NCI-H1436 treated with DMSO at 0.1 percent for 48 hours (cell line): Measurements from ENCODE around the gene RASA3.

Source experiments
- DNase-seq: peaks from one replicate; lab custom pipeline; 2025; lab: John Stamatoyannopoulos, UW

The RASA3 gene

GRCh38 chr13:114054830-114055439, 77.5 kb downstream of the RASA3 start:
- DNase-seq: no peak

GRCh38 chr13:114054264-114054663, 78.2 kb downstream of the RASA3 start:
- no peak for DNase-seq

GRCh38 chr13:114053026-114053425, 79.4 kb downstream of the RASA3 start:
- DNase-seq: no peak

GRCh38 chr13:114050536-114051450, 81.6 kb downstream of the RASA3 start:
- no peak for DNase-seq

GRCh38 chr13:114049626-114050101, 82.8 kb downstream of the RASA3 start:
- DNase-seq: no peak

GRCh38 chr13:114049026-114049425, 83.4 kb downstream of the RASA3 start:
- DNase-seq: no peak

GRCh38 chr13:114048443-114048842, 84.0 kb downstream of the RASA3 start:
- no peak for DNase-seq

GRCh38 chr13:114047358-114047881, 85.0 kb downstream of the RASA3 start:
- no peak for DNase-seq

GRCh38 chr13:114046431-114046975, 85.9 kb downstream of the RASA3 start:
- DNase-seq: no peak

- DNase-seq: no peak
Measured at GRCh38 chr13:114045113-114045735, 87.2 kb downstream of the RASA3 start.

GRCh38 chr13:114044486-114044885, 87.9 kb downstream of the RASA3 start:
- DNase-seq: no peak

- no peak for DNase-seq
Measured at GRCh38 chr13:114043421-114044053, 88.9 kb downstream of the RASA3 start.

- no peak for DNase-seq
Measured at GRCh38 chr13:114042066-114042815, 90.2 kb downstream of the RASA3 start.

- no peak for DNase-seq
Measured at GRCh38 chr13:114041493-114041892, 90.9 kb downstream of the RASA3 start.

- DNase-seq: no peak
Measured at GRCh38 chr13:114039471-114040141, 92.8 kb downstream of the RASA3 start.

- no peak for DNase-seq
Measured at GRCh38 chr13:114038900-114039299, 93.5 kb downstream of the RASA3 start.

- DNase-seq: no peak
Measured at GRCh38 chr13:114038211-114038613, 94.2 kb downstream of the RASA3 start.

- no peak for DNase-seq
Measured at GRCh38 chr13:114037674-114038073, 94.7 kb downstream of the RASA3 start.

GRCh38 chr13:114035583-114036531, 96.6 kb downstream of the RASA3 start:
- DNase-seq: no peak
